B cell (primary cell): ENCODE results near the gene TCF7L2.

ENCODE experiments used
- CTCF ChIP-seq: fragments of 200-600 bp; IDR thresholded peaks from one replicate; pipeline ENCODE4 v1.8.0; 2022; ENCODE audit warnings: antibody characterized with exemption, mild to moderate bottlenecking
- EZH2 ChIP-seq: IDR thresholded peaks from 2 replicates; pipeline ENCODE4 v1.6.1; 2012; ENCODE audit warnings: borderline replicate concordance, low read depth, mild to moderate bottlenecking, moderate library complexity, low read length; ENCODE audit not compliant: insufficient read depth, poor library complexity, severe bottlenecking

- TF ChIP-seq CTCF (no peak), EZH2 (no peak)
Measured at GRCh38 chr10:113095419-113096127, 145.5 kb downstream of the TCF7L2 start.
